ENCODE measurements around the gene MAML3. TPM values are rescaled to one million over a fixed set of nuclear protein-coding genes. Genes with fewer than 3 reads are reported as not detected.
A peak's percentile ranks its signal among the peaks of the same experiment; 100 is the strongest.

The MAML3 gene
- total RNA-seq, 1 donor, result 0.72 TPM

DNA sequence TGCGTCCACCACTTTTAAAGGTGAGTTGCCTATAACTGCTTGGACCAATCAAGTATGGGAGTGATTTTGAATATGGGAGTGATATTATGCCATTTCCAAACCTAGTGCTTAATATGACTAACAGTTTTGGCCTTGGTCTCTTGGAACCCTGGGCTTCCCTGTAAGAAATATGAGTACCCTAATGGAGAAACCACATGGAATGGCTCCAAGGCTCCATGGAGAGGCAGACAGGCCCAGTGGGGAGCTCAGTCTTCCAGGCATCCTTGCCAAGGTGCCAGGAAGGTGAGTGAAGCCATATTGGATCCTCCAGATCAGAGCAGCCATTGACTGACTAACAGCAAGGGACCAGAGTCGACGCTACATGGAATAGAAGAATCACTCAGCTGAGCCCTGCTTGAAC is 53.2 kb downstream of the MAML3 start:
- Histone ChIP-seq H3K9me3 (ENCODE audit: low read depth, low read length) (no peaks in the 10 kb centered on the region), H3K4me3 (ENCODE audit: insufficient read depth, low read length) (no peak overlapping the region), H3K27ac (ENCODE audit: low read depth, low read length) (no peak overlapping the region), H4K20me1 (ENCODE audit: insufficient read depth, low read length) (no peaks in the 10 kb centered on the region), H3K36me3 (ENCODE audit: insufficient read depth, low read length) (no peaks in the 10 kb centered on the region), H3K4me2 (ENCODE audit: insufficient read depth, low read length) (no peak overlapping the region), H3K27me3 (ENCODE audit: insufficient read depth, low read length) (no peaks in the 10 kb centered on the region), H2AFZ (ENCODE audit: low read length) (no peak overlapping the region), H3K79me2 (ENCODE audit: insufficient read depth, low read length) (no peaks in the 10 kb centered on the region), H3K4me1 (ENCODE audit: insufficient read depth, low read length) (peaks cover 24% of the 10 kb centered on the region)
- TF ChIP-seq, protein P1, sequence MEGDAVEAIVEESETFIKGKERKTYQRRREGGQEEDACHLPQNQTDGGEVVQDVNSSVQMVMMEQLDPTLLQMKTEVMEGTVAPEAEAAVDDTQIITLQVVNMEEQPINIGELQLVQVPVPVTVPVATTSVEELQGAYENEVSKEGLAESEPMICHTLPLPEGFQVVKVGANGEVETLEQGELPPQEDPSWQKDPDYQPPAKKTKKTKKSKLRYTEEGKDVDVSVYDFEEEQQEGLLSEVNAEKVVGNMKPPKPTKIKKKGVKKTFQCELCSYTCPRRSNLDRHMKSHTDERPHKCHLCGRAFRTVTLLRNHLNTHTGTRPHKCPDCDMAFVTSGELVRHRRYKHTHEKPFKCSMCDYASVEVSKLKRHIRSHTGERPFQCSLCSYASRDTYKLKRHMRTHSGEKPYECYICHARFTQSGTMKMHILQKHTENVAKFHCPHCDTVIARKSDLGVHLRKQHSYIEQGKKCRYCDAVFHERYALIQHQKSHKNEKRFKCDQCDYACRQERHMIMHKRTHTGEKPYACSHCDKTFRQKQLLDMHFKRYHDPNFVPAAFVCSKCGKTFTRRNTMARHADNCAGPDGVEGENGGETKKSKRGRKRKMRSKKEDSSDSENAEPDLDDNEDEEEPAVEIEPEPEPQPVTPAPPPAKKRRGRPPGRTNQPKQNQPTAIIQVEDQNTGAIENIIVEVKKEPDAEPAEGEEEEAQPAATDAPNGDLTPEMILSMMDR (IDR thresholded peaks at IDR 0.05; ENCODE audit: extremely low read depth, low read depth, low read length), result no peak
- DNase-seq (ENCODE audit: insufficient read length, low spot score, missing footprints), result no peak

DNA sequence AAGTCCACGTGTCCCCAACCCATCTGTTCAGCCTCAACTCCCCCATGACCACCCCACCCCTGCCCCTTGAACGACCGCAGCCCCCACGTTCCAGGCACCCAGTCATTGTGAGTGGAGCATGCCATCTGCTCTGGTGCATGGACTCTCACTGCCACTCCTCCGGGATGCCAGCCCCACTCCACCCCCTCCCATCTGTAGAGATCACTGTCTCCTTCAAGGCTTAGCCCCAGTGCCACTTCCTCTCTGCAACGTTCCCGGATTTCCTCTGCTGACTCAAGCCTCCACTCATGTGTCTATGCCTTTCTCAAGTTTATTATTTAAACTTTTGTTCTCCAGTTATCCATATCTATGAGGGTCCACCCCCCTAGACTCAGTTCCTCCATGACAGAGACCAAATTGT is 54.0 kb downstream of the MAML3 start:
- Histone ChIP-seq H3K4me2 (ENCODE audit: insufficient read depth, low read length) (no peak overlapping the region), H3K36me3 (ENCODE audit: insufficient read depth, low read length) (no peaks in the 10 kb centered on the region), H3K27me3 (ENCODE audit: insufficient read depth, low read length) (no peaks in the 10 kb centered on the region), H3K4me1 (ENCODE audit: insufficient read depth, low read length) (peaks cover 24% of the 10 kb centered on the region), H3K27ac (ENCODE audit: low read depth, low read length) (no peak overlapping the region), H3K9me3 (ENCODE audit: low read depth, low read length) (no peaks in the 10 kb centered on the region), H4K20me1 (ENCODE audit: insufficient read depth, low read length) (no peaks in the 10 kb centered on the region), H3K79me2 (ENCODE audit: insufficient read depth, low read length) (no peaks in the 10 kb centered on the region), H2AFZ (ENCODE audit: low read length) (no peak overlapping the region), H3K4me3 (ENCODE audit: insufficient read depth, low read length) (no peak overlapping the region)
- TF ChIP-seq, protein P1 (IDR thresholded peaks at IDR 0.05; ENCODE audit: extremely low read depth, low read depth, low read length), result no peak
- no peak for DNase-seq (ENCODE audit: insufficient read length, low spot score, missing footprints)

DNA sequence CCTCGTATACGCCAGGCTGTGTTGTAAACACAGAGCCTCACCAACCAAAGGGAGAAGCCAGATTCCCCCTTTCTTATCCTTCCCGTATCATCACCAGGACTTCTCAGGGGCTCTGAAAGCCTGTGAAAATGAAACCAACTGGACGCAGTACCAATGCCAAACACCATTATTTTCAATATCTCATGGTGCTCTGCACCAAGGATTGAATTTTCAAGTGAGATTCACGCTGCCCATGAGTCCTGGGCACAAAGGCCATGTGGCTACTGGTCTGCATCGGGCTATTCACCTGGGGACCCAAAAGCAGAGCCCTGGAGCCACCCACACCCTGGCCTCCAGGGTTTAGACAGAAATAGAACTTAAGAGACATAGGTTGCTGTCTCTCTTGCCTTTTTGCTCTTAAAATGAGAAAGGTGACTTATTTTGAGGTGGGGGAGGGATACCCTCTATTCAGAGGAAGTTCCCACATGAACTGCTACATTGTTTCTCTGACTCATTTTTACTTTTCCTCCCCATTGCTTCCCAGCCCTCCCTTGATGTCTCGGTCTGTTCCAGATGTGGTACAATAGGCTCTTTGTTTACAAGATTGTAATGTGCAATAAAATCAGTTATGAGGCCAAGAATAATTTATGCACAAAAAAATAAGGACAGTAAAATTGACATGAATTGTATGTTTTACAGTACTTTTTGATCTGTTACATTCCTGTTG is 55.4 kb downstream of the MAML3 start:
- TF ChIP-seq, protein P1 (IDR thresholded peaks at IDR 0.05; ENCODE audit: extremely low read depth, low read depth, low read length), result no peak
- Histone ChIP-seq H3K27me3 (ENCODE audit: insufficient read depth, low read length) (no peaks in the 10 kb centered on the region), H3K9me3 (ENCODE audit: low read depth, low read length) (no peaks in the 10 kb centered on the region), H3K79me2 (ENCODE audit: insufficient read depth, low read length) (no peaks in the 10 kb centered on the region), H3K36me3 (ENCODE audit: insufficient read depth, low read length) (no peaks in the 10 kb centered on the region), H3K4me2 (ENCODE audit: insufficient read depth, low read length) (peak overlapping the region; percentile 71), H4K20me1 (ENCODE audit: insufficient read depth, low read length) (no peaks in the 10 kb centered on the region), H2AFZ (ENCODE audit: low read length) (peak overlapping the region; percentile 73), H3K4me3 (ENCODE audit: insufficient read depth, low read length) (peak overlapping the region; percentile 56), H3K27ac (ENCODE audit: low read depth, low read length) (no peak overlapping the region), H3K4me1 (ENCODE audit: insufficient read depth, low read length) (peaks cover 20% of the 10 kb centered on the region)
- DNase-seq (ENCODE audit: insufficient read length, low spot score, missing footprints), result no peak

DNA sequence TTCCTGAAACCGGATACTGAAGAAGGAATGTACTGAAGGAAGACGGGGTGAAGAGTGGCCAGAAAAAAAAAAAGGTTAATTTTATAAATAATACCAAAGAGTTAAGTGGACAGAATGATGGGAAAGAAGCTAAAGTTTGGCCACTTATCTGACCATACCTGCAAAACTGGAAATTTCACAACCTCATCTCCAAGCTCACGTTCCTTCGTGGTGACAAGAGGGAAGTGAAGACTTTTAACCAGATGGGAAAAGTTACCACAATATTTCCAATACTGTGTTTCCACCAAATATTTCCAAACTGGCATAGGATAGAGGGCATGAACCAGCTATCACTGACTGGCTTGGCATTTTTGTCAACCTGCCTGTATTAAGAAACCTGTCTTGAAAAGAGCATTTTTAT is 56.4 kb downstream of the MAML3 start:
- no peaks in the 10 kb centered on the region for H3K9me3 ChIP-seq (ENCODE audit: low read depth, low read length)
- TF ChIP-seq, protein P1 (IDR thresholded peaks at IDR 0.05; ENCODE audit: extremely low read depth, low read depth, low read length), result no peak
- no peak overlapping the region for H3K4me2 ChIP-seq (ENCODE audit: insufficient read depth, low read length)
- H3K4me3 ChIP-seq (ENCODE audit: insufficient read depth, low read length), result no peak overlapping the region
- no peaks in the 10 kb centered on the region for H4K20me1 ChIP-seq (ENCODE audit: insufficient read depth, low read length)
- no peak overlapping the region for H3K27ac ChIP-seq (ENCODE audit: low read depth, low read length)
- no peaks in the 10 kb centered on the region for H3K36me3 ChIP-seq (ENCODE audit: insufficient read depth, low read length)
- DNase-seq (ENCODE audit: insufficient read length, low spot score, missing footprints), result no peak
- no peaks in the 10 kb centered on the region for H3K79me2 ChIP-seq (ENCODE audit: insufficient read depth, low read length)
- H3K27me3 ChIP-seq (ENCODE audit: insufficient read depth, low read length), result no peaks in the 10 kb centered on the region
- H2AFZ ChIP-seq (ENCODE audit: low read length), result peak overlapping the region; percentile 40
- H3K4me1 ChIP-seq (ENCODE audit: insufficient read depth, low read length), result peaks cover 19% of the 10 kb centered on the region

All from osteoblast (primary cell).